Ishikawa (cell line): ENCODE results near the gene ZC3H12C.

Experiments
- EGR1 ChIP-seq: IDR thresholded peaks from 2 replicates; pipeline ENCODE4 v1.6.1; 2012
- EP300 ChIP-seq: IDR thresholded peaks from 2 replicates; pipeline ENCODE4 v1.6.1; 2012; ENCODE audit warnings: borderline replicate concordance
- TEAD4 ChIP-seq: IDR thresholded peaks from 2 replicates; pipeline ENCODE4 v1.6.1; 2012
- YY1 ChIP-seq: IDR thresholded peaks from 2 replicates; pipeline ENCODE4 v1.6.1; 2012; ENCODE audit warnings: low read depth
- ZBTB7A ChIP-seq: IDR thresholded peaks from 2 replicates; pipeline ENCODE4 v1.6.1; 2012; ENCODE audit warnings: low read depth

GRCh38 chr11:110113973-110114372 lies 20.8 kb downstream of the ZC3H12C start:
- TF ChIP-seq ZBTB7A (no peak), EP300 (no peak), TEAD4 (no peak), EGR1 (no peak), YY1 (no peak)
